HG03097 (cell line): ENCODE results near the gene SHISA7.

ENCODE experiments used
- ATAC-seq: cut with Tn5 transposase; IDR thresholded peaks from one replicate; pipeline ENCODE4 v1.9.1; 2021; ENCODE audit not compliant: unreplicated experiment, low FRiP score

Gene SHISA7

GRCh38 chr19:55482156-55482961 lies 39.3 kb upstream of the SHISA7 start:
- ATAC-seq = no peak

GRCh38 chr19:55481794-55482155 lies 38.7 kb upstream of the SHISA7 start:
- ATAC-seq = no peak

GRCh38 chr19:55481148-55481793 lies 38.2 kb upstream of the SHISA7 start:
- ATAC-seq = no peak

- no peak for ATAC-seq
Observed at GRCh38 chr19:55479451-55480230, 36.5 kb upstream of the SHISA7 start.

- no peak for ATAC-seq
Observed at GRCh38 chr19:55479045-55479444, 35.9 kb upstream of the SHISA7 start.

- ATAC-seq = no peak
Observed at GRCh38 chr19:55478364-55478763, 35.3 kb upstream of the SHISA7 start.

GRCh38 chr19:55477905-55478304 lies 34.8 kb upstream of the SHISA7 start:
- ATAC-seq = no peak

GRCh38 chr19:55476100-55476775 lies 33.1 kb upstream of the SHISA7 start, which contains the start of gene ZNF628:
ZNF628 (plus strand) TSS chr19:55476617; CDS start chr19:55479911, 3,294 bp downstream.
- peak; percentile 86 for ATAC-seq

- no peak for ATAC-seq
Observed at GRCh38 chr19:55474269-55475265, 31.5 kb upstream of the SHISA7 start.

GRCh38 chr19:55473225-55474012 lies 30.3 kb upstream of the SHISA7 start:
- no peak for ATAC-seq

- no peak for ATAC-seq
Observed at GRCh38 chr19:55472463-55472862, 29.4 kb upstream of the SHISA7 start.

GRCh38 chr19:55471266-55471665 lies 28.2 kb upstream of the SHISA7 start:
- no peak for ATAC-seq

GRCh38 chr19:55468054-55468393 lies 24.9 kb upstream of the SHISA7 start:
- ATAC-seq = no peak

GRCh38 chr19:55467236-55468053 lies 24.3 kb upstream of the SHISA7 start:
- peak; percentile 64 for ATAC-seq

GRCh38 chr19:55466241-55466614 lies 23.1 kb upstream of the SHISA7 start:
- no peak for ATAC-seq

- ATAC-seq = no peak
Observed at GRCh38 chr19:55465460-55466240, 22.6 kb upstream of the SHISA7 start.

GRCh38 chr19:55464662-55465054 lies 21.6 kb upstream of the SHISA7 start, which contains the start of gene C19orf85:
C19orf85 (minus strand) TSS chr19:55464751; CDS start chr19:55464554, 197 bp downstream.
- no peak for ATAC-seq
